ENCODE data around the gene MFSD2A. TPM values are rescaled to one million over a fixed set of nuclear protein-coding genes. Genes with fewer than 3 reads are reported as not detected.
"Not testable (repeated sequence)": the region's sequence is repeated elsewhere in the genome, so short reads cannot be mapped to it uniquely, and the experiment has no call there.

MFSD2A gene
- total RNA-seq: 0.13 and 0.51 TPM in 2 replicates

DNA sequence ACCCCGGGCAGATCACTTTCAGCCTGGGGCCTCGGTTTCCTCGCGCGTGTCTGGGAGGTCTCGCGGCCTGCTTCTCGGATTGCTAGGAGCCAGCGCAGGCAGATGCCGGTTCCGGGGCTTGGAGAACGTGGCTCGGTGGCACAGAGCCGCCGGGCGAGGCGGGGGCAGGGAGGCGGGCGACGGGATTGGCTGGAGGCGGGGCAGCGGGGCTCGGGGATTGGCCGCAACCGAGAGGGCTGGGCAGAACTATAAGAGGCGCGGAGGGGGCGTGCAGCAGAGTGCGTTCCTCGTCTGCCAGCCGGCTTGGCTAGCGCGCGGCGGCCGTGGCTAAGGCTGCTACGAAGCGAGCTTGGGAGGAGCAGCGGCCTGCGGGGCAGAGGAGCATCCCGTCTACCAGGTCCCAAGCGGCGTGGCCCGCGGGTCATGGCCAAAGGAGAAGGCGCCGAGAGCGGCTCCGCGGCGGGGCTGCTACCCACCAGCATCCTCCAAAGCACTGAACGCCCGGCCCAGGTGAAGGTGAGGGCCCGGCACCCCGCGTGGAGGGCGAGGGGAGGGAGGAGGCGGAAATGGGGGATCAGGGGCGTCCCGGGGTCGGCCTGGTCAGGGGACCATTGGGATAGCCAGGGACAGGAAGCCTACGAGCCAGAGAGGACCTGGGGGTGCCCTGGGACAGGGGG is at the start of gene MFSD2A:
TSS of gene MFSD2A (plus strand) at position 276 of the 677 bp plus-strand sequence. CDS start at position 424, 148 bp downstream.
- peak; percentile 45 to 93 for DNase-seq (ENCODE audit: low read depth in 2 of 2)

- no peak for DNase-seq (ENCODE audit: low read depth in 2 of 2)
These were observed 49.8 kb upstream of the MFSD2A start for GRCh38 chr1:39905172-39905571.

DNA sequence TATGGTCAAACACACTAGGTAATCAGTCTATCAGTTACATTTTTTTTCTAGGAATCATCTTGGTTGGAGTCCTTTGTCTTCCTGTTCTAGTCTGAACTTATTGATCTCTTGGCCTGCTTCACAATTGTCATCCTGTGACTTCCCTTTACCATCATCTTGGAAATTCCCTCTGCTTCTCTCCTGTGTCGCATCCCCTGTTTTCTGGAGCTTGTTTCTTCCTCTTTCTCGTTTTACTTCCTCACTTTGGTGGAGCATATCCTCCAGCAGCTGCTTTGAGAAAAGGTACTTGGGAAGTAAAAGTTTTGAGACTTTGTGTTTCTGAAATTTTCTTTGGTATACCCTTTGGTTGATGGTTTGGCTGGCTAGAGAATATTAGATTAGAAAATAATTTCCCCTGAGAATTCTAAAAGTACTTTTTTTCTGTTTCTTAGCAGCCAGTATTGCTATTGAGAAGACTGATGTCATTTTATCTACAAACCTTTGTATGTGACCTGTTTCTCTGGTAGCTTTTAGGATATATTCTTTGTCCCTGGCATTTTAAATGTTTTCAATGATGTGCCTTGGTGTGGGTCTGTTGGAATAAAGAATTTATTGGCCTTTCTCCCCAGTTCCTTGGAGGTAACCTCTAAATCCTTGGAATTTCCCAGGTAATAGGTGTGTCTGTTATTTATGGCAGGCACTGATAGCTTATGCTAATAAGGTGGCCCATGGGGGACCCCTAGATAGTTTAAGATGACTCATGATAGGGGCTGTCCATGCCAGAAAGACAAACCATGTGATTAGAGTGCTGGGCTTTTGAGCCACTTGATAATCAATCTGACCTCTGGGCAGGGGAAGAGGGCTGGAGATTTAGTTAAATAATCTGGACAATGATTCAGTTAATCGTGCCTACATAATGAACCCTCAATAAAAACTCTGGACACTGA is 47.2 kb upstream of the MFSD2A start:
- no peak for DNase-seq (ENCODE audit: low read depth in 2 of 2)

DNA sequence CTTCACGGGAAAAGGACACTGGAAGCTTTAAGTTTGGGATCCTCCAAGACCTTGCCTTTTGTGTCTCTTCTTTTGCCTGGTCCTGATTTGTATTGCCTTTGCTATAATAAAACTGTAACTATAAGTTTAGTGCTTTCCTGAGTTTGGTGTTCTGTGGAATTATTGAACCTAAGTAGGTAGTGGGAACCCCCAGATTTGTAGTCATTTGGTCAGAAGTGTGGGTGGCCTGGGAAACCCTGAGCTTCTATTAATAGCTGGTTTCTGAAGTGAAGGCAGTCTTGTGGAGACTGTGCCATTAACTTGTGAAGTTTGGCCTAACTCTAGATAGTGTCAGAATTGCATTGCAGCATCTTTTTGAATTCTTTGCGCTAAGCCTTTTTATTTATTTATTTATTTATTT is 46.4 kb upstream of the MFSD2A start:
- DNase-seq (ENCODE audit: low read depth in 2 of 2): no peak

DNA sequence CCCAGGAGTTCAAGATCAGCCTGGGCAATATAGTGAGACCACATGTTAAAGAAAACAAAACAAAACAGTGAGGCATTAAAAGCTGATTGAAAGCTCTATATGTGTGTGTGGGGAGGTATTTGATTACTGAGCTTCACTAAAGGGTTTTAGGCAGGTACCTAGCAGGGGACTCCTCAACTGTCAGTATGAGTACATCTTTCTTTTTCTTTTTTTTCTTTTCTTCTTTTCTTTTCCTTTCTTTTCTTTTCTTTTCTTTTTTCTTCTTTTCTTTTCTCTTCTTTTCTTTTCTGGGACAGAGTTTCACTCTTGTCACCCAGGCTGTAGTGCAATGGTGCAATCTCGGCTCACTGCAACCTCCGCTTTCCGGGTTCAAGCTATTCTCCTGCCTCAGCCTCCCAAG is 44.7 kb upstream of the MFSD2A start:
- no peak for DNase-seq (ENCODE audit: low read depth in 2 of 2)

DNA sequence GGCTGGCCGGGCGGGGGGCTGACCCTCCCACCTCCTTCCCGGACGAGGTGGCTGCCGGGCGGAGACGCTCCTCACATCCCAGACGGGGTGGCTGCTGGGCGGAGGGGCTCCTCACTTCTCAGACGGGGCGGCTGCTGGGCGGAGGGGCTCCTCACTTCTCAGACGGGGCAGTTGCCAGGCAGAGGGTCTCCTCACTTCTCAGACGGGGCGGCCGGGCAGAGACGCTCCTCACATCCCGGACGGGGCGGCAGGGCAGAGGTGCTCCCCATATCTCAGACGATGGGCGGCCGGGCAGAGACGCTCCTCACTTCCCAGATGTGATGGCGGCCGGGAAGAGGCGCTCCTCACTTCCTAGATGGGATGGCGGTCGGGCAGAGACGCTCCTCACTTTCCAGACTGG is 41.8 kb upstream of the MFSD2A start:
- not testable (repeated sequence) for DNase-seq (ENCODE audit: low read depth in 2 of 2)

DNA sequence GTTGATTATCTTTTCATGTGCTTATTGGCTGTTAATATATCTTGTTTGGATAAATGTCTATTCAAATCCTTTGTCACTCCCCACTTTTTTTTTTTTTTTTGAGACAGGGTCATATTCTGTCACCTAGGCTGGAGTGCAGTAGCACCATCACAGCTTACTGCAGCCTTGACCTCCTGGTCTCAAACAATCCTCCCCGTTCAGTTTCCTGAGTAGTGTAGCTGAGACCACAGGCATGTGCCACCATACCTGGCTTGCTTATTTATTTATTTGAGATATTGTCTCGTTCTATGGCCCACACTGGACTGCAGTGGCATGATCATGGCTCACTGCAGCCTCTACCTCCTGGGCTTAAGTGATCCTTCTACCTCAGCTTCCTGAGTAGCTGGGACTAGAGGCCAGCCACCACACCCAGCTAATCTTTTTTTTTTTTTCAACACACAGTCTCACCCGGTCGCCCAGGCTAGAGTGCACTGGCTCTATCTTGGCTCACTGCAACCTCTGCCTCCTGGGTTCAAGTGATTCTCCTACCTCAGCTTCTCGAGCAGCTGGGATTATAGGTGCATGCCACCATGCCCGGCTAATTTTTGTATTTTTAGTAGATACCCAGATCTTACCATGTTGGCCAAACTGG is 39.3 kb upstream of the MFSD2A start:
- no peak for DNase-seq (ENCODE audit: low read depth in 2 of 2)

DNA sequence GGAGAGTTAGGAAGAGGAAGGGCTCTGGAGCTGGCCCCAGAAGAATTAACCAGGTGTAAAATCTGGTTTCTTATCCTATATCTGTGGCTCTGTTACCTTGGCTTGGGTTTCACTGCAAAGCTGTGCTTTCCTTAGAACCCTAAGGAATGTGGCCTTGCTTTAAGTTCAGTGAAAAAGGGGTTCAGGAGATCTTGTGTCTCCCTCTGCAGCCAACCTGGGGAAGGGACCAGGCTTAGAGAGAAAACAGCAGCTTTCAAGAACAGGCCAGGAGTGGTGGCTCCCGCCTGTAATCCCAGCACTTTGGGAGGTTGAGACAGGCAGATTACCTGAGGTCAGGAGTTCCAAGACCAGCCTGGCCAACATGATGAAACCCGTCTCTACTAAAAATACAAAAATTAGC is 37.1 kb upstream of the MFSD2A start:
- no peak for DNase-seq (ENCODE audit: low read depth in 2 of 2)

DNA sequence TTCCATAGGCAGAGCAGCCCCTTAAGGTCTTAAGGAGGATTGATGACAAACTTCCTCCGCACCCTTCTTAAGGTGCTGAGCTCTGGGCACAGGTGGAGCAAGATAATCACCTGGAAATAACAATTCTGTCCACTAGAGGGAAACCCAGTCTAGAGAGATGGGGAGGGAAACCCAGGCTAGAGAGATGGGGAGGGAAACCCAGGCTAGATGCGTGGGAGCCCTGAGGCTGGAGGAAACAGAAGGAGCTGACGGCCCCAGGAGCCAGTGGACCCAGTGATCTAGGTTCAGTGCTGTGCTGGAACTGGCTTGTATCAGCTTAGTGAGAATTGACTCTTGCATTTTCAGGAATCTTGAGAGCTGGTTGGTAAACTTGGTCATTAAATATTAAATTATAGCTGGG is 35.4 kb upstream of the MFSD2A start:
- peak; percentile 27 to 58 for DNase-seq (ENCODE audit: low read depth in 2 of 2)

DNA sequence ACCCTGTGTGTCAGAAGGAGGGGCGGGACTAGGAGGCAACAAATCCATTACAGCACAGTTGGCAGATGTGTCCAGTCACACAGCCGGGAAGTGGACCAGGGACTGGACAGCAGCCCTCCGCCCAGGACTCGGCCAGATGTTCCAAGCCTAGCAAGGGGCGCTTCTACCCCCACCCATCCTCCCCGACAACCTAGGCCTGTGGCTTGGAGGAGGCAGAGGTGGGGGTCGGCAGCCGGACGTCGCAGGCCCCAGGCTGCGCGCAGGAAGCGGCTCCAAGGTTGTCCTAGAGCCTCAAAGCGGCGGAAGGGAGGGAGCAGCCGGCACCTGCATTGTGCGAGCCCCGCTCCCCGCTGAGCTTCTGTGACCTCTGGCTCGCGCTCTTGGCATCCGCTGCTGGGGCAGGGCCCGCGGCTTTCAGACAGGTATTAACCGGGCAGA is 32.7 kb upstream of the MFSD2A start:
- DNase-seq (ENCODE audit: low read depth in 2 of 2): no peak

GRCh38 chr1:39925721-39926342 is 29.1 kb upstream of the MFSD2A start:
- DNase-seq (ENCODE audit: low read depth in 2 of 2): no peak

- DNase-seq (ENCODE audit: low read depth in 2 of 2): peak in 1 of 2 donors; percentile 11
These were observed 28.6 kb upstream of the MFSD2A start for GRCh38 chr1:39926343-39926793.

DNA sequence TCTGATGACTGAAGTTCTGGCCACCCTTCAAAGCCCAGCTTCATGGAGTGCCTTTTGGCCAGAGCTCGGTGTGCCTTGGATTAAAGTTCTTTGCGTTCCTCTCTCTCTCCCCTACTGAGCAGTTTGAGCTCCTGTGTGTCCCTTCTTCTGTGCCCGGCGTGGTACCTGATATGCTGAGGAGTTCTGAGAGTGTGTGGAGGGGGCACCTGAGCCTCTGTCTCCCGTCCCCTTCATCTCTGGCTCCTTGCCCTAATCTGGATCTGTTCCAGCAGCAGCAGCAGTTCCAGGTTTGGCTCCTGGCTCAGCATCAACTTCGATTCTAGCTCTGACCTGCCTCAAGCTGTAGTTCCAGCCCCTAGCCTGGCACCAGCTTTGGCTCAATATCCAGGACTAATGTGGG is 28.1 kb upstream of the MFSD2A start:
- DNase-seq (ENCODE audit: low read depth in 2 of 2): no peak

GRCh38 chr1:39927538-39927937 is 27.4 kb upstream of the MFSD2A start:
- DNase-seq (ENCODE audit: low read depth in 2 of 2): no peak

DNA sequence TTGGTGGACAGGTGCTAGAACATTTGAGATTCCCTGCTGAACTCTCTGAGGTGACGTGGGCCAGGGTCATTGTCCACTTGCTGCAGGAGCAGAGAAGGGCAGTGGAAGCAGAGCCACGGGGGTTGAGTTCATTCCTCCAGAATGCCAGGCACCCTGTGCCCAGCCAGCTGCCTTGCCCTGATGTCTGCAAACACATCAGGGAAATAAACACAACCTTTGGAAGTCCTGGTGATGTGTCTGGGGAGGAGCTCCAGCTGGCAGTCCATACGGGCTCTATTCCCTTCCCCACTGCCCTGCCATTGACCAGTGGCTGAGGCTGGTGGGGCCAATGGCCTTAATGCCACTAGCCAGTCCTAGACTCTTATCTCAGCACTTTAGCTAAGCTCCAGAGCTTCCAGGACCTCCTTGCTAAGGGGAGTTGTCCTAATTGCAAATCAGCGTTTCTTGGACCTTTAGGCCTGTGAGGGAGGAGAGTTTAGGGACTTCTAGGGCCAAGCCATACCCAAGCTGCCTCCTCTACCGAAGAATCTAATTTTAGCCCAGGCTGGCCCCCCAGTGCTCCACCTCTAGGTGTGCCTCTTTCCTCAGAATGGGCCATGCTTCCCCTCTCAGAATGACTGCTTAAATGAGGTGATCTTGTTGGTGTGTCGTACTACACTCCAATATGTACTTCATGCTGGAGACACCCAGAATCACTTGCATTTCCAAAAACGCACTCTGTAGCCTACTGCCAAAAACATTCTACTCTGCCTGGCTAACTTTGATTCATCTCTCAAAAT is 25.9 kb upstream of the MFSD2A start:
- no peak for DNase-seq (ENCODE audit: low read depth in 2 of 2)

DNA sequence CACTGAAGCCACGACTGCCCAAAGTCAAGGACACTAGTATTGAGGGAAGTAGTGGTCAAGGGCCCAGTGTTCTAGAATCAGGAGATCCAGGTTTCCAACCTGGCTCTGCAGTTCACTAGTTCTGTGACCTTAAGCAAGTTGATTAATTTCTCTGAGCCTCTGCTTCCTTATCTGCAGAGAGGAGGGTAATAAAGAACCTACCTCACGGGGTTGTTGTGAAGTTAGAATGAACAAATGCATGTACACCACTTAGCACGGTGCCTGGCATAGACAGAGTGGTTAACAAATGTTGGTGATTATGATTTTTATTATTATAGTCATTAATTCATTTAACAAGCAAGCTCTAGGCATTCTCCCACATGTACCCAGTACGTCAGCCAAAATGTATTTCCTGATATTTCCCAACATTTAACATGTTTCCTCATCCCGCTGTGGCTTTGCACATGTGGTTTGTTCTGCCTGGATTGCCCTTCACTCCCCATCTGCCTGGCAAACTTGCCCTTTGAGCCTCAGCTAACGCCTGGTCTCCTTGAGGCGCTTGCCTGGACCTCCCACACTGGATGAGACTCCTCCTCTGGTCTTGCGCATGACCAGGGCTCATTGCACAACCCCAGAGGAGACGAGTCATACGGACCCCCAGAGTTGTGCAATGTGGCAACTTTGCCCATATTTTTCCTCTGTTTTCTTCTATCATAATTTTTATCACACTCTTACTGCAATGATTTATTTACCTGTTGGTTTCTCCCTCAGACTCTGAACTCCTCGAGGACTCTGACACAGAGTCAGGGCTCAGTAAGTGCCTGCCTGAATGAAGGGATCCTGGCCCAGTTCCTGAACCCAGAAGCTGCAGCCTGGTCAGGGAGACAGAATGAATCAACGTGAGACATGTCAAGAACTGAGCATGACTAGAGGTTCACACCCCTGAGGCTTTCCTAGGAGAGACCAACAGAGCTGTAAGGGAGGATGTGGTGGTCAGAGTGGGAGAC is 20.7 kb upstream of the MFSD2A start:
- no peak for DNase-seq (ENCODE audit: low read depth in 2 of 2)

DNA sequence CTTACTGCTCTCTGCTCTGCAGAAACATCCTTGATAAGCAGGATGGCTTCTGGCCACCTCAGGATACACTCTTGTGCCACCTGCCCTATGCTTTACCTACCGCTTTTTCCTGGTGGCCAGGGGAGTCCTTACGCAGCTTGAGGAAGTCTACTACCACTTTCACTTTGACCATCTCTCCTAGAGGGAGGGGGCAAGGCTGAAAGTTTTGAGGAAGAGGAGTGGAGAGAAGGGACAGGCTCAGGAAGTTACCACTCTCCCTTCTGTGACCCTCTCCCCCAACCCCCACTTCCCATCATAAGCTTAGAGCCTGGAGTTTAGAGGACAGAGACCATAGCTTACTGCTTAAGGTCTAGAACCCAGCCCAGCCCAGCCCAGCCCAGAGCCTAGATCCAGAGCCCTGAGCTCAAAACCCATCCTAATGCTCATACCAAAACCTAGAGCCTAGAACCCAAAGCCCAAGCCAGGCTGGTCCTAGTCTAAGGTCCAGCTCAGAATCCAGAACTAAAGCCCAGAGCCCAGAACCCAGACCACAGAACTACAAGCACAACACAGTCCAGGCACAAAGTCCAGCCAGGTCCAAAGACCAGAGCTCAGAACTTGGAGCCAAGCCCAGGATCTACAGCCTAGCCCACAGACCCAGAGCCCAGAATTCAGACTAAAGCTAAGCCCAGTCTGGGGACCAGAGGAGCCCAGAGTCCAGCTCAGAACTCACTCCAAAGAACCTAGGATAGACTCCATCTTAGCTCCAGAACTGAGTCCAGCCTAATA is 18.0 kb upstream of the MFSD2A start:
- DNase-seq (ENCODE audit: low read depth in 2 of 2): no peak

DNA sequence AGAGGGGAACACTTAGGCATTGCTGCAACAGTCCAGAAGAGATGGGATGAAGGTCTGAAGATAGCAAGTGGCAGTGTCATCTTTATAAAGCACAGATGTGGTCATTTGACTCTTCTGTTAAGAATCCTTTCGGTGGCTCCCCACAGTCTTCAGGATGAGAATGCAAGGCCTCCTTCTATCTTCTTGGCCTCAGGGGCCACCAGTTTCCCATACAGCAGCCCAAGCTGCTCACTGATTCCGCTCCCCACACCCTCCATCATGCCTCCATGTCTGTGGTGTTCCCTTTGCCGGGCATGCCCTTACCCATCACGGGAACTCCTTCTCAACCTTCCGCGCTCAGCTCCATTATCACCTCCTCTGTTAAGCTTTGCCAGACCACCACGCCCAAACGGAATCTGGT is 16.1 kb upstream of the MFSD2A start:
- DNase-seq (ENCODE audit: low read depth in 2 of 2): no peak

GRCh38 chr1:39940253-39940652 is 14.7 kb upstream of the MFSD2A start:
- no peak for DNase-seq (ENCODE audit: low read depth in 2 of 2)

Data from dermis microvascular lymphatic vessel endothelial cell (primary cell).